MCF 10A (cell line): ENCODE measurements around the gene CASP2. TPM values are rescaled to one million over a fixed set of nuclear protein-coding genes. Genes with fewer than 3 reads are reported as not detected.

Experiments
- BruUV-seq: library from RNA; stranded (reverse); fragments of 400-500 nt; replicated peaks from 2 replicates; lab custom pipeline; 2021; lab: Mats Ljungman, UMichigan
- CTCF ChIA-PET: fragments of 300-600 bp; sonication (Branson Sonifier 250); formaldehyde crosslinking; extraction: SDS; loops from one replicate; lab custom pipeline; 2021; ENCODE audit warnings: antibody characterized with exemption, inconsistent platforms; lab: Yijun Ruan, JAX
- POLR2A ChIA-PET: fragments of 300-600, 350-650 bp; sonication (Branson Sonifier 250); formaldehyde crosslinking; extraction: SDS; loops from one replicate; lab custom pipeline; 2020; ENCODE audit warnings: antibody characterized with exemption, inconsistent platforms; lab: Yijun Ruan, JAX
- DNase-seq: peaks from one replicate; pipeline ENCODE4 v3.0.0-alpha.2; 2018; ENCODE audit not compliant: unreplicated experiment
- H3K27ac Mint-ChIP-seq: one replicate; pipeline ENCODE4 v1.8.0; 2022; ENCODE audit warnings: mild to moderate bottlenecking, low read depth, mixed read lengths; ENCODE audit not compliant: unreplicated experiment
- H3K27me3 Mint-ChIP-seq: one replicate; pipeline ENCODE4 v1.8.0; 2022; ENCODE audit warnings: mixed read lengths; ENCODE audit not compliant: insufficient read depth, unreplicated experiment
- H3K36me3 Mint-ChIP-seq: one replicate; pipeline ENCODE4 v1.8.0; 2022; ENCODE audit warnings: mild to moderate bottlenecking, moderate library complexity, mixed read lengths; ENCODE audit not compliant: insufficient read depth, unreplicated experiment
- H3K4me1 Mint-ChIP-seq: one replicate; pipeline ENCODE4 v1.8.0; 2022; ENCODE audit warnings: mixed read lengths; ENCODE audit not compliant: insufficient read depth, unreplicated experiment
- H3K4me3 Mint-ChIP-seq: one replicate; pipeline ENCODE4 v1.8.0; 2022; ENCODE audit warnings: mild to moderate bottlenecking, moderate library complexity, mixed read lengths; ENCODE audit not compliant: unreplicated experiment
- H3K9me3 Mint-ChIP-seq: one replicate; pipeline ENCODE4 v1.8.0; 2022; ENCODE audit warnings: mixed read lengths; ENCODE audit not compliant: unreplicated experiment
- intact Hi-C: fragments of 100-400 bp; cut with micrococcal nuclease; formaldehyde crosslinking; loops from 2 replicates; pipeline ENCODE4 v1.14.1; 2022
- total RNA-seq: library from RNA; stranded (reverse); gene quantifications from 2 replicates; pipeline ENCODE4 v1.2.3, GENCODE V29; 2022
- TF ChIP-seq, protein P1 (sequence below): fragments of 200-600 bp; IDR thresholded peaks from one replicate; pipeline ENCODE4 v1.8.0; 2022; ENCODE audit warnings: antibody characterized with exemption, mild to moderate bottlenecking; ENCODE audit not compliant: unreplicated experiment

CASP2 gene
- total RNA-seq, 1 experiment from 2014 or later: 15.1 TPM

DNA sequence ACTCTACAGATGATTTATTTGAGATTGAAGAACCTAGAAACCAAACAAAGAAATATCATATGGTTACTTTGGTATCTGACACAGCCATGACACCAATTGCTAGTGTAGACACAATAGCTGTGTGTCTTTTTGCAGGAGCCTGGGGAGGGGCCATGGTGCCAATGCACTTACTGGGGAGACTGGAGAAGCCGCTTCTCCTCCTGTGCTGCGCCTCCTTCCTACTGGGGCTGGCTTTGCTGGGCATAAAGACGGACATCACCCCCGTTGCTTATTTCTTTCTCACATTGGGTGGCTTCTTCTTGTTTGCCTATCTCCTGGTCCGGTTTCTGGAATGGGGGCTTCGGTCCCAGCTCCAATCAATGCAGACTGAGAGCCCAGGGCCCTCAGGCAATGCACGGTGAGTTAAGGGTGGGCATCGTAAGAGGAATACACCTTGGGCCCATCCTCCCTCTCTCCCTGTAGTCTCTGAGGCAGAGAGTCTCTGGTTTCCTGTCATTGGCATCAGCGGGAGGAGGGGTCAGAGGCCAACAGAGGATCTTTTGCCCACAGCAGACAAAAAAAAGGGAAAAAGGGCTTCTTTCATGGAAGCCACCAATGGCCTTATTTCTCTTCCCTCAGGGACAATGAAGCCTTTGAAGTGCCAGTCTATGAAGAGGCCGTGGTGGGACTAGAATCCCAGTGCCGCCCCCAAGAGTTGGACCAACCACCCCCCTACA is 2.2 kb upstream of the CASP2 start:
- intact Hi-C loops: no loop called here
- ChIA-PET CTCF (interaction anchor here (0.7 to 1.7 kb wide), 5 partner anchors 17 to 131 kb away, joined by 3 to 5 read pairs (median 3); partner anchors contain the start of gene GSTK1), POLR2A (interaction anchor here (0.6 to 3.7 kb wide), 3 partner anchors 10 to 35 kb away, joined by 3 to 32 read pairs (median 3); partner anchors contain the start of gene GSTK1)
- TF ChIP-seq, protein P1, sequence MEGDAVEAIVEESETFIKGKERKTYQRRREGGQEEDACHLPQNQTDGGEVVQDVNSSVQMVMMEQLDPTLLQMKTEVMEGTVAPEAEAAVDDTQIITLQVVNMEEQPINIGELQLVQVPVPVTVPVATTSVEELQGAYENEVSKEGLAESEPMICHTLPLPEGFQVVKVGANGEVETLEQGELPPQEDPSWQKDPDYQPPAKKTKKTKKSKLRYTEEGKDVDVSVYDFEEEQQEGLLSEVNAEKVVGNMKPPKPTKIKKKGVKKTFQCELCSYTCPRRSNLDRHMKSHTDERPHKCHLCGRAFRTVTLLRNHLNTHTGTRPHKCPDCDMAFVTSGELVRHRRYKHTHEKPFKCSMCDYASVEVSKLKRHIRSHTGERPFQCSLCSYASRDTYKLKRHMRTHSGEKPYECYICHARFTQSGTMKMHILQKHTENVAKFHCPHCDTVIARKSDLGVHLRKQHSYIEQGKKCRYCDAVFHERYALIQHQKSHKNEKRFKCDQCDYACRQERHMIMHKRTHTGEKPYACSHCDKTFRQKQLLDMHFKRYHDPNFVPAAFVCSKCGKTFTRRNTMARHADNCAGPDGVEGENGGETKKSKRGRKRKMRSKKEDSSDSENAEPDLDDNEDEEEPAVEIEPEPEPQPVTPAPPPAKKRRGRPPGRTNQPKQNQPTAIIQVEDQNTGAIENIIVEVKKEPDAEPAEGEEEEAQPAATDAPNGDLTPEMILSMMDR: no peak
- H3K36me3 Mint-ChIP-seq: no peaks in the 10 kb centered on the region
- no peaks in the 10 kb centered on the region for H3K9me3 Mint-ChIP-seq
- H3K4me3 Mint-ChIP-seq: peak overlapping the region; percentile 74
- no TSS peak for BruUV-seq
- peak overlapping the region; percentile 61 for H3K27ac Mint-ChIP-seq
- no peak for DNase-seq
- no peaks in the 10 kb centered on the region for H3K27me3 Mint-ChIP-seq
- H3K4me1 Mint-ChIP-seq: peaks cover 35% of the 10 kb centered on the region

DNA sequence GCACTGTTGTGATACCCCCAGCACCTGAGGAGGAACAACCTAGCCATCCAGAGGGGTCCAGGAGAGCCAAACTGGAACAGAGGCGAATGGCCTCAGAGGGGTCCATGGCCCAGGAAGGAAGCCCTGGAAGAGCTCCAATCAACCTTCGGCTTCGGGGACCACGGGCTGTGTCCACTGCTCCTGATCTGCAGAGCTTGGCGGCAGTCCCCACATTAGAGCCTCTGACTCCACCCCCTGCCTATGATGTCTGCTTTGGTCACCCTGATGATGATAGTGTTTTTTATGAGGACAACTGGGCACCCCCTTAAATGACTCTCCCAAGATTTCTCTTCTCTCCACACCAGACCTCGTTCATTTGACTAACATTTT is 1.6 kb upstream of the CASP2 start:
- H3K27ac Mint-ChIP-seq: no peak overlapping the region
- no peak for DNase-seq
- H3K4me1 Mint-ChIP-seq: peaks cover 41% of the 10 kb centered on the region
- intact Hi-C loops: no loop called here
- TF ChIP-seq, protein P1: no peak
- H3K9me3 Mint-ChIP-seq: no peaks in the 10 kb centered on the region
- peaks cover 4% of the 10 kb centered on the region for H3K36me3 Mint-ChIP-seq
- POLR2A ChIA-PET: interaction anchor here (3.7 kb wide), 1 partner anchor 22 kb away, joined by 32 read pairs; the partner anchor contains the start of gene GSTK1
- no peak overlapping the region for H3K4me3 Mint-ChIP-seq
- no TSS peak for BruUV-seq
- H3K27me3 Mint-ChIP-seq: no peaks in the 10 kb centered on the region
- CTCF ChIA-PET: interaction anchor here (0.7 to 1.7 kb wide), 5 partner anchors 21 to 131 kb away, joined by 3 to 5 read pairs (median 3); partner anchors contain the start of gene GSTK1

DNA sequence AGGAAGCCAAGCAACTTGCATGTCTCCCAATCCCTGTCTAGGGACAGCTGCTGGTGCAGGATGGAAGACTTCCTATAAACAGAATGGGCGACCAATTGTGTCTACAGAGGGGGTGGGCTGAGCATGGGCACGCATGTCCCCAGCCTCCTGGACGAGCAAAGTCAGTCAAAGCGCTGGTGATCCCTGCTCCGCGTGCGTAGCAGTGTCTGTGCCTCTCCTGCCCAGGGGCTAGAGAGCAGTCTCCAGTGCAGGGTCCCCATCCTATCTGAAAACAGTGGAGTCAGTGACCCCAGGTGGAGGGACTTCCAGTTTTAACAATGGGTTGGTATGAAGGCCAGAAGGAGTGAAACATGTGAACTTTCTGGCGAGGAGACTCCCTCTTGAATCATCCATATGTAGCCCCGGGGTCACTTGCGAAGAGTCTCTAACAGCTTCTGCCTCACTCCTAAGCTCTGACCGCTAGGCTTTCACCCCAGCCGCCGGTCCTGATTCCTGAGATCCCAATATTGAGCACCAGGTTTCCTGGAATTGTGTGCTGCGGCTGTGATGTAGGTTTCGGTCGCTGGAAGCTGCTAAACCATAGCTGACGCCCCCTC is 714 bp upstream of the CASP2 start:
- peak overlapping the region; percentile 68 for H3K27ac Mint-ChIP-seq
- CTCF ChIA-PET: interaction anchor here (0.5 to 1.7 kb wide), 9 partner anchors 12 to 120 kb away, joined by 3 to 8 read pairs (median 3); partner anchors contain the start of gene GSTK1

More for the DNA sequence above, 714 bp upstream of the CASP2 start:
- DNase-seq: peak; percentile 10
- no peaks in the 10 kb centered on the region for H3K9me3 Mint-ChIP-seq
- BruUV-seq: no TSS peak
- H3K4me3 Mint-ChIP-seq: peak overlapping the region; percentile 98
- POLR2A ChIA-PET: interaction anchor here (0.7 to 3.7 kb wide), 12 partner anchors 8 to 205 kb away, joined by 3 to 32 read pairs (median 3); partner anchors contain the start of genes EPHA1 and GSTK1
- intact Hi-C loops: no loop called here
- TF ChIP-seq, protein P1: no peak
- H3K36me3 Mint-ChIP-seq: peaks cover 13% of the 10 kb centered on the region
- no peaks in the 10 kb centered on the region for H3K27me3 Mint-ChIP-seq
- peaks cover 42% of the 10 kb centered on the region for H3K4me1 Mint-ChIP-seq
